Naive thymus-derived CD8-positive, alpha-beta T cell (primary cell): ENCODE measurements around the gene FCN3. TPM values are rescaled to one million over a fixed set of nuclear protein-coding genes. Genes with fewer than 3 reads are reported as not detected.
A peak's percentile ranks its signal among the peaks of the same experiment; 100 is the strongest.

Source experiments
- ATAC-seq, 2 donors: fragments of 150-1000 bp; cut with Tn5 transposase in 1 of 2; sonication (Bioruptor Pico), chemical (Tn5 transposase) in 1 of 2; 1 replicate in 1 of 2; 2 replicates in 1 of 2; pipeline ENCODE4 v1.10.0; 2021; ENCODE audit warnings: mild to moderate bottlenecking in 2 of 2, moderate library complexity in 2 of 2
- POLR2A ChIA-PET: fragments of 350-600 bp; sonication (Branson Sonifier 250); formaldehyde crosslinking; loops from one replicate; lab custom pipeline; 2021; ENCODE audit warnings: antibody characterized with exemption; lab: Charles Lee
- DNase-seq, 10 donors: peaks; one replicate each; pipeline versions ENCODE4 v3.0.0 to v3.0.0-alpha.2; 2020 to 2022
- H3K27ac Mint-ChIP-seq, 10 donors: one replicate each; pipeline ENCODE4 v1.8.0; 2020 to 2022; ENCODE audit warnings: mild to moderate bottlenecking in 10 of 10, mixed read lengths in 10 of 10, moderate library complexity in 4 of 10, inconsistent platforms in 1 of 10
- H3K27me3 Mint-ChIP-seq, 5 donors: one replicate each; pipeline ENCODE4 v1.8.0; 2021 to 2022; ENCODE audit warnings: mixed read lengths in 5 of 5
- H3K36me3 Mint-ChIP-seq, 3 donors: one replicate each; pipeline ENCODE4 v1.8.0; 2020 to 2022; ENCODE audit warnings: mixed read lengths in 3 of 3, mild to moderate bottlenecking in 2 of 3, inconsistent platforms in 1 of 3
- H3K4me1 Mint-ChIP-seq, 4 donors: one replicate each; pipeline ENCODE4 v1.8.0; 2021 to 2022; ENCODE audit warnings: mixed read lengths in 4 of 4
- H3K4me3 Mint-ChIP-seq, 10 donors: one replicate each; pipeline ENCODE4 v1.8.0; 2020 to 2022; ENCODE audit warnings: mild to moderate bottlenecking in 10 of 10, mixed read lengths in 10 of 10, moderate library complexity in 6 of 10, inconsistent platforms in 1 of 10
- H3K9me3 Mint-ChIP-seq, 9 donors: one replicate each; pipeline ENCODE4 v1.8.0; 2020 to 2022; ENCODE audit warnings: mixed read lengths in 9 of 9, mild to moderate bottlenecking in 3 of 9, inconsistent platforms in 1 of 9, moderate library complexity in 1 of 9
- polyA plus RNA-seq, 3 donors: library from polyadenylated mRNA; unstranded; fragments of 300-500 nt; fragmentation: Illumina TruSeq; gene quantifications; one replicate each; pipeline ENCODE4 v1.2.3, GENCODE V29; 2021
- total RNA-seq, 8 experiments: library from RNA in 2 of 8; stranded (reverse) in 2 of 8; gene quantifications; one replicate each; pipeline ENCODE4 v1.2.3 and lab custom pipeline; 2021 to 2026

The FCN3 gene
- total RNA-seq = not detected
- not detected for polyA plus RNA-seq
- total RNA-seq (lab: John Stamatoyannopoulos, UW) = 0 to 0.08 (median 0) reads per million in 6 experiments

GRCh38 chr1:27374362-27375086 is at the start of gene FCN3:
Gene FCN3, minus strand, starts transcription at chr1:27374824. Its CDS starts 6 bp downstream, at chr1:27374818.
- POLR2A ChIA-PET = no interaction called here
- Mint-ChIP-seq H3K4me3 (no peak within 1 kb of the TSS), H3K27me3 (no peaks in the 10 kb centered on the region), H3K27ac (peak within 1 kb of the TSS in 1 of 10 donors; percentile 59), H3K4me1 (peaks cover 2 to 12% (median 4%) of the 10 kb centered on the region in 4 donors), H3K36me3 (no peaks in the 10 kb centered on the region), H3K9me3 (no peaks in the 10 kb centered on the region)
- ATAC-seq (no peak), DNase-seq (no peak)

- Mint-ChIP-seq H3K4me3 (no peak overlapping the region), H3K27ac (peak overlapping the region; percentile 17 to 91 (median 83)), H3K9me3 (no peaks in the 10 kb centered on the region), H3K4me1 (peaks cover 30 to 77% (median 65%) of the 10 kb centered on the region in 4 donors), H3K27me3 (no peaks in the 10 kb centered on the region), H3K36me3 (peaks cover 0 to 26% (median 6%) of the 10 kb centered on the region in 3 donors)
- ATAC-seq (no peak), DNase-seq (no peak)
- POLR2A ChIA-PET = interaction anchor here (0.9 to 1.8 kb wide), 2 partner anchors 11 to 13 kb away, joined by 3 to 5 read pairs; no protein-coding TSS in a partner anchor
Observed at GRCh38 chr1:27423709-27424108, 49.1 kb upstream of the FCN3 start.

- H3K36me3 Mint-ChIP-seq = peaks cover 14 to 56% (median 18%) of the 10 kb centered on the region in 3 donors
- DNase-seq = no peak
- H3K4me1 Mint-ChIP-seq = peaks cover 20 to 63% (median 47%) of the 10 kb centered on the region in 4 donors
- H3K9me3 Mint-ChIP-seq = no peaks in the 10 kb centered on the region
- peak overlapping the region in 9 of 10 donors; percentile 2 to 88 (median 75) for H3K27ac Mint-ChIP-seq
- no peak overlapping the region for H3K4me3 Mint-ChIP-seq
- no peaks in the 10 kb centered on the region for H3K27me3 Mint-ChIP-seq
- POLR2A ChIA-PET = interaction anchor here (2.5 kb wide), 1 partner anchor 72 kb away, joined by 8 read pairs; the partner anchor contains the start of gene WASF2
- ATAC-seq = no peak
Observed at GRCh38 chr1:27418326-27419185, 43.9 kb upstream of the FCN3 start.

GRCh38 chr1:27417713-27418112 is 43.1 kb upstream of the FCN3 start:
- Mint-ChIP-seq H3K27me3 (no peaks in the 10 kb centered on the region), H3K4me1 (peaks cover 20 to 57% (median 44%) of the 10 kb centered on the region in 4 donors), H3K4me3 (no peak overlapping the region), H3K27ac (peak overlapping the region in 4 of 10 donors; percentile 28 to 81 (median 63)), H3K9me3 (no peaks in the 10 kb centered on the region), H3K36me3 (peaks cover 14 to 65% (median 18%) of the 10 kb centered on the region in 3 donors)
- ATAC-seq (no peak), DNase-seq (no peak)
- POLR2A ChIA-PET = interaction anchor here (0.6 to 2.5 kb wide), 3 partner anchors 10 to 73 kb away, joined by 3 to 8 read pairs (median 3); partner anchors contain the start of gene WASF2

- Mint-ChIP-seq H3K4me3 (no peak overlapping the region), H3K4me1 (peaks cover 16 to 46% (median 35%) of the 10 kb centered on the region in 4 donors), H3K36me3 (peaks cover 14 to 73% (median 23%) of the 10 kb centered on the region in 3 donors), H3K27ac (peak overlapping the region in 4 of 10 donors; percentile 18 to 75 (median 44)), H3K9me3 (no peaks in the 10 kb centered on the region), H3K27me3 (no peaks in the 10 kb centered on the region)
- POLR2A ChIA-PET = interaction anchor here (0.9 to 2.8 kb wide), 5 partner anchors 11 to 244 kb away, joined by 3 to 9 read pairs (median 6); partner anchors contain the start of gene WASF2
- peak in 8 of 10 donors; percentile 34 to 78 (median 56) for DNase-seq
- ATAC-seq = peak; percentile 66 to 70
Observed at GRCh38 chr1:27416387-27417111, 41.9 kb upstream of the FCN3 start.

GRCh38 chr1:27414091-27414490 is 39.5 kb upstream of the FCN3 start:
- POLR2A ChIA-PET = interaction anchor here (2.8 kb wide), 1 partner anchor 16 kb away, joined by 9 read pairs; no protein-coding TSS in a partner anchor
- DNase-seq = no peak
- Mint-ChIP-seq H3K4me3 (no peak overlapping the region), H3K9me3 (no peaks in the 10 kb centered on the region), H3K27ac (peak overlapping the region in 1 of 10 donors; percentile 82), H3K4me1 (peaks cover 14 to 38% (median 26%) of the 10 kb centered on the region in 4 donors), H3K36me3 (peaks cover 14 to 95% (median 23%) of the 10 kb centered on the region in 3 donors), H3K27me3 (no peaks in the 10 kb centered on the region)
- no peak for ATAC-seq

- H3K36me3 Mint-ChIP-seq = peaks cover 14 to 95% (median 21%) of the 10 kb centered on the region in 3 donors
- no peaks in the 10 kb centered on the region for H3K27me3 Mint-ChIP-seq
- POLR2A ChIA-PET = interaction anchor here (0.8 kb wide), 1 partner anchor 100 kb away, joined by 3 read pairs; no protein-coding TSS in a partner anchor
- no peak overlapping the region for H3K4me3 Mint-ChIP-seq
- peaks cover 11 to 27% (median 17%) of the 10 kb centered on the region in 4 donors for H3K4me1 Mint-ChIP-seq
- H3K9me3 Mint-ChIP-seq = no peaks in the 10 kb centered on the region
- peak overlapping the region in 1 of 10 donors; percentile 6 for H3K27ac Mint-ChIP-seq
- ATAC-seq (no peak), DNase-seq (no peak)
Observed at GRCh38 chr1:27413004-27413403, 38.4 kb upstream of the FCN3 start.

GRCh38 chr1:27412502-27412901 is 37.9 kb upstream of the FCN3 start:
- POLR2A ChIA-PET = interaction anchor here (0.8 kb wide), 1 partner anchor 100 kb away, joined by 3 read pairs; no protein-coding TSS in a partner anchor
- Mint-ChIP-seq H3K36me3 (peaks cover 14 to 95% (median 21%) of the 10 kb centered on the region in 3 donors), H3K27ac (peak overlapping the region in 1 of 10 donors; percentile 15), H3K9me3 (no peaks in the 10 kb centered on the region), H3K27me3 (no peaks in the 10 kb centered on the region), H3K4me3 (no peak overlapping the region), H3K4me1 (peaks cover 11 to 25% (median 16%) of the 10 kb centered on the region in 4 donors)
- no peak for DNase-seq
- no peak for ATAC-seq

- Mint-ChIP-seq H3K27ac (peak overlapping the region in 4 of 10 donors; percentile 11 to 48 (median 34)), H3K9me3 (no peaks in the 10 kb centered on the region), H3K4me1 (peaks cover under 1 to 19% (median 3%) of the 10 kb centered on the region in 4 donors), H3K36me3 (peaks cover 11 to 83% (median 16%) of the 10 kb centered on the region in 3 donors), H3K27me3 (no peaks in the 10 kb centered on the region), H3K4me3 (no peak overlapping the region)
- POLR2A ChIA-PET = interaction anchor here (0.5 to 1.3 kb wide), 3 partner anchors 12 to 94 kb away, joined by 3 to 7 read pairs (median 3); no protein-coding TSS in a partner anchor
- no peak for DNase-seq
- no peak for ATAC-seq
Observed at GRCh38 chr1:27410709-27411108, 36.1 kb upstream of the FCN3 start.

GRCh38 chr1:27409669-27410068 is 35.0 kb upstream of the FCN3 start:
- POLR2A ChIA-PET = interaction anchor here (1.2 kb wide), 1 partner anchor 72 kb away, joined by 3 read pairs; no protein-coding TSS in a partner anchor
- no peaks in the 10 kb centered on the region for H3K27me3 Mint-ChIP-seq
- no peak overlapping the region for H3K4me3 Mint-ChIP-seq
- no peak for ATAC-seq
- H3K9me3 Mint-ChIP-seq = no peaks in the 10 kb centered on the region
- H3K4me1 Mint-ChIP-seq = peaks cover 0 to 18% (median 1%) of the 10 kb centered on the region in 4 donors
- H3K27ac Mint-ChIP-seq = peak overlapping the region in 1 of 10 donors; percentile 62
- no peak for DNase-seq
- H3K36me3 Mint-ChIP-seq = peaks cover 3 to 73% (median 8%) of the 10 kb centered on the region in 3 donors

- H3K4me1 Mint-ChIP-seq = peaks cover 8 to 33% (median 12%) of the 10 kb centered on the region in 4 donors
- ATAC-seq (no peak), DNase-seq (no peak)
- peak overlapping the region in 5 of 10 donors; percentile 22 to 69 (median 56) for H3K27ac Mint-ChIP-seq
- POLR2A ChIA-PET = no interaction called here
- no peaks in the 10 kb centered on the region for H3K9me3 Mint-ChIP-seq
- peaks cover 0 to 58% (median 8%) of the 10 kb centered on the region in 3 donors for H3K36me3 Mint-ChIP-seq
- no peak overlapping the region for H3K4me3 Mint-ChIP-seq
- H3K27me3 Mint-ChIP-seq = no peaks in the 10 kb centered on the region
Observed at GRCh38 chr1:27408151-27408550, 33.5 kb upstream of the FCN3 start.
